ENCODE data around the gene CPT1B.

DNA sequence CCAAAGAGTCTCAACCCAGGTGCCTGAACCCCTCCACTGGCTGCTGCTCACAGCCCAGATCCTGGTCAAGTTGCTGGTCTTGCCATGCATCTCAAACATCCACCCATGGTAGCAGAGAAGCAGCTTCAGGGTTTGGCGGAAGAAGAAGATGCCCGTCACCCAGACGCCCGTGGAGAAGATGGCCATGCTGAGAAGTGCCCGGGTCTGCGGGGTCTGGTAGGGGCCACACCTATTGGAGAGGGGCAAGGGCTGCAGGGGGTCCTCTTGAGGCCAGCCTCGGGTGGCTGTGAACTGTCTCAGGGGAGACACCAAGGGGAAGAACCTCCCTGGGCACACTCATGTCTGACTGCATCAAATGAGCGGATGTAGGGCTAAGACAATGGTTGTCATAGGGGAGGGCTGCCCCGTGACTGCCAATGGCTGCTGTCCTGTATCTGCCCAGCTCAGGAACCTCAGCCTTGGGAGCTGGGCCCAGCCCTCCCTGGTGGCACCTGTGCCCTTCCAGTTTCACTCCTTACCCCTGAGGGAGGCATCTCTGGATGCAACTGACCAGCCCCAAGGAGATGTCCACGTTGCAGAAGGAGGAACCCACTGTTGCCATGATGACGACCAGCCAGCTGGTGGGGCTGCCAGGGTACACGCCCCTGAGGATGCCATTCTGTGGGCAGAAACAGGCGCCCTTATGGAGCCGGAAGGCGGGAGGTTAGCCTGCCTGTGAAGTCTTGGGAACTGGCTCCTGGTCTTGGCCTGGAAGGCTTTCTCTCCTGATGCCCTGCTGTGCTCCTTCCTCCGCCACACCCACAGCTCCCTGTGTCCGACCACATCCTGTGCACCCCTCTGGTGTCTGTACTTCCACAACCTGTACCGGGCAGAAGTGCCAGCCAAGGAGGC, 1.2 kb downstream of the CPT1B start:
- TF ChIP-seq, protein P1, sequence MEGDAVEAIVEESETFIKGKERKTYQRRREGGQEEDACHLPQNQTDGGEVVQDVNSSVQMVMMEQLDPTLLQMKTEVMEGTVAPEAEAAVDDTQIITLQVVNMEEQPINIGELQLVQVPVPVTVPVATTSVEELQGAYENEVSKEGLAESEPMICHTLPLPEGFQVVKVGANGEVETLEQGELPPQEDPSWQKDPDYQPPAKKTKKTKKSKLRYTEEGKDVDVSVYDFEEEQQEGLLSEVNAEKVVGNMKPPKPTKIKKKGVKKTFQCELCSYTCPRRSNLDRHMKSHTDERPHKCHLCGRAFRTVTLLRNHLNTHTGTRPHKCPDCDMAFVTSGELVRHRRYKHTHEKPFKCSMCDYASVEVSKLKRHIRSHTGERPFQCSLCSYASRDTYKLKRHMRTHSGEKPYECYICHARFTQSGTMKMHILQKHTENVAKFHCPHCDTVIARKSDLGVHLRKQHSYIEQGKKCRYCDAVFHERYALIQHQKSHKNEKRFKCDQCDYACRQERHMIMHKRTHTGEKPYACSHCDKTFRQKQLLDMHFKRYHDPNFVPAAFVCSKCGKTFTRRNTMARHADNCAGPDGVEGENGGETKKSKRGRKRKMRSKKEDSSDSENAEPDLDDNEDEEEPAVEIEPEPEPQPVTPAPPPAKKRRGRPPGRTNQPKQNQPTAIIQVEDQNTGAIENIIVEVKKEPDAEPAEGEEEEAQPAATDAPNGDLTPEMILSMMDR (conservative IDR thresholded peaks at IDR 0.05; ENCODE audit: low read depth in 2 of 2), result no peak
- TF ChIP-seq POLR2AphosphoS5 (IDR thresholded peaks at IDR 0.05; ENCODE audit: low read depth) (no peak), STAT1 (IDR thresholded peaks at IDR 0.05; ENCODE audit: unreplicated experiment) (no peak), JUNB (IDR thresholded peaks at IDR 0.05; ENCODE audit: unreplicated experiment) (no peak), EZH2 (IDR thresholded peaks at IDR 0.05; ENCODE audit: low read depth, unreplicated experiment) (no peak), NANOG (IDR thresholded peaks at IDR 0.05; ENCODE audit: borderline replicate concordance) (no peak), CREB1 (CRISPR knock-in tag; IDR thresholded peaks at IDR 0.05; ENCODE audit: low read depth) (no peak), ZNF331 (CRISPR knock-in tag; IDR thresholded peaks at IDR 0.05; ENCODE audit: low read depth) (no peak), EZH2phosphoT487 (IDR thresholded peaks at IDR 0.05; ENCODE audit: unreplicated experiment) (no peak)
- TF ChIP-seq, protein P2, sequence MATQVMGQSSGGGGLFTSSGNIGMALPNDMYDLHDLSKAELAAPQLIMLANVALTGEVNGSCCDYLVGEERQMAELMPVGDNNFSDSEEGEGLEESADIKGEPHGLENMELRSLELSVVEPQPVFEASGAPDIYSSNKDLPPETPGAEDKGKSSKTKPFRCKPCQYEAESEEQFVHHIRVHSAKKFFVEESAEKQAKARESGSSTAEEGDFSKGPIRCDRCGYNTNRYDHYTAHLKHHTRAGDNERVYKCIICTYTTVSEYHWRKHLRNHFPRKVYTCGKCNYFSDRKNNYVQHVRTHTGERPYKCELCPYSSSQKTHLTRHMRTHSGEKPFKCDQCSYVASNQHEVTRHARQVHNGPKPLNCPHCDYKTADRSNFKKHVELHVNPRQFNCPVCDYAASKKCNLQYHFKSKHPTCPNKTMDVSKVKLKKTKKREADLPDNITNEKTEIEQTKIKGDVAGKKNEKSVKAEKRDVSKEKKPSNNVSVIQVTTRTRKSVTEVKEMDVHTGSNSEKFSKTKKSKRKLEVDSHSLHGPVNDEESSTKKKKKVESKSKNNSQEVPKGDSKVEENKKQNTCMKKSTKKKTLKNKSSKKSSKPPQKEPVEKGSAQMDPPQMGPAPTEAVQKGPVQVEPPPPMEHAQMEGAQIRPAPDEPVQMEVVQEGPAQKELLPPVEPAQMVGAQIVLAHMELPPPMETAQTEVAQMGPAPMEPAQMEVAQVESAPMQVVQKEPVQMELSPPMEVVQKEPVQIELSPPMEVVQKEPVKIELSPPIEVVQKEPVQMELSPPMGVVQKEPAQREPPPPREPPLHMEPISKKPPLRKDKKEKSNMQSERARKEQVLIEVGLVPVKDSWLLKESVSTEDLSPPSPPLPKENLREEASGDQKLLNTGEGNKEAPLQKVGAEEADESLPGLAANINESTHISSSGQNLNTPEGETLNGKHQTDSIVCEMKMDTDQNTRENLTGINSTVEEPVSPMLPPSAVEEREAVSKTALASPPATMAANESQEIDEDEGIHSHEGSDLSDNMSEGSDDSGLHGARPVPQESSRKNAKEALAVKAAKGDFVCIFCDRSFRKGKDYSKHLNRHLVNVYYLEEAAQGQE (IDR thresholded peaks at IDR 0.05; ENCODE audit: unreplicated experiment), result no peak
- TF ChIP-seq, protein P3, sequence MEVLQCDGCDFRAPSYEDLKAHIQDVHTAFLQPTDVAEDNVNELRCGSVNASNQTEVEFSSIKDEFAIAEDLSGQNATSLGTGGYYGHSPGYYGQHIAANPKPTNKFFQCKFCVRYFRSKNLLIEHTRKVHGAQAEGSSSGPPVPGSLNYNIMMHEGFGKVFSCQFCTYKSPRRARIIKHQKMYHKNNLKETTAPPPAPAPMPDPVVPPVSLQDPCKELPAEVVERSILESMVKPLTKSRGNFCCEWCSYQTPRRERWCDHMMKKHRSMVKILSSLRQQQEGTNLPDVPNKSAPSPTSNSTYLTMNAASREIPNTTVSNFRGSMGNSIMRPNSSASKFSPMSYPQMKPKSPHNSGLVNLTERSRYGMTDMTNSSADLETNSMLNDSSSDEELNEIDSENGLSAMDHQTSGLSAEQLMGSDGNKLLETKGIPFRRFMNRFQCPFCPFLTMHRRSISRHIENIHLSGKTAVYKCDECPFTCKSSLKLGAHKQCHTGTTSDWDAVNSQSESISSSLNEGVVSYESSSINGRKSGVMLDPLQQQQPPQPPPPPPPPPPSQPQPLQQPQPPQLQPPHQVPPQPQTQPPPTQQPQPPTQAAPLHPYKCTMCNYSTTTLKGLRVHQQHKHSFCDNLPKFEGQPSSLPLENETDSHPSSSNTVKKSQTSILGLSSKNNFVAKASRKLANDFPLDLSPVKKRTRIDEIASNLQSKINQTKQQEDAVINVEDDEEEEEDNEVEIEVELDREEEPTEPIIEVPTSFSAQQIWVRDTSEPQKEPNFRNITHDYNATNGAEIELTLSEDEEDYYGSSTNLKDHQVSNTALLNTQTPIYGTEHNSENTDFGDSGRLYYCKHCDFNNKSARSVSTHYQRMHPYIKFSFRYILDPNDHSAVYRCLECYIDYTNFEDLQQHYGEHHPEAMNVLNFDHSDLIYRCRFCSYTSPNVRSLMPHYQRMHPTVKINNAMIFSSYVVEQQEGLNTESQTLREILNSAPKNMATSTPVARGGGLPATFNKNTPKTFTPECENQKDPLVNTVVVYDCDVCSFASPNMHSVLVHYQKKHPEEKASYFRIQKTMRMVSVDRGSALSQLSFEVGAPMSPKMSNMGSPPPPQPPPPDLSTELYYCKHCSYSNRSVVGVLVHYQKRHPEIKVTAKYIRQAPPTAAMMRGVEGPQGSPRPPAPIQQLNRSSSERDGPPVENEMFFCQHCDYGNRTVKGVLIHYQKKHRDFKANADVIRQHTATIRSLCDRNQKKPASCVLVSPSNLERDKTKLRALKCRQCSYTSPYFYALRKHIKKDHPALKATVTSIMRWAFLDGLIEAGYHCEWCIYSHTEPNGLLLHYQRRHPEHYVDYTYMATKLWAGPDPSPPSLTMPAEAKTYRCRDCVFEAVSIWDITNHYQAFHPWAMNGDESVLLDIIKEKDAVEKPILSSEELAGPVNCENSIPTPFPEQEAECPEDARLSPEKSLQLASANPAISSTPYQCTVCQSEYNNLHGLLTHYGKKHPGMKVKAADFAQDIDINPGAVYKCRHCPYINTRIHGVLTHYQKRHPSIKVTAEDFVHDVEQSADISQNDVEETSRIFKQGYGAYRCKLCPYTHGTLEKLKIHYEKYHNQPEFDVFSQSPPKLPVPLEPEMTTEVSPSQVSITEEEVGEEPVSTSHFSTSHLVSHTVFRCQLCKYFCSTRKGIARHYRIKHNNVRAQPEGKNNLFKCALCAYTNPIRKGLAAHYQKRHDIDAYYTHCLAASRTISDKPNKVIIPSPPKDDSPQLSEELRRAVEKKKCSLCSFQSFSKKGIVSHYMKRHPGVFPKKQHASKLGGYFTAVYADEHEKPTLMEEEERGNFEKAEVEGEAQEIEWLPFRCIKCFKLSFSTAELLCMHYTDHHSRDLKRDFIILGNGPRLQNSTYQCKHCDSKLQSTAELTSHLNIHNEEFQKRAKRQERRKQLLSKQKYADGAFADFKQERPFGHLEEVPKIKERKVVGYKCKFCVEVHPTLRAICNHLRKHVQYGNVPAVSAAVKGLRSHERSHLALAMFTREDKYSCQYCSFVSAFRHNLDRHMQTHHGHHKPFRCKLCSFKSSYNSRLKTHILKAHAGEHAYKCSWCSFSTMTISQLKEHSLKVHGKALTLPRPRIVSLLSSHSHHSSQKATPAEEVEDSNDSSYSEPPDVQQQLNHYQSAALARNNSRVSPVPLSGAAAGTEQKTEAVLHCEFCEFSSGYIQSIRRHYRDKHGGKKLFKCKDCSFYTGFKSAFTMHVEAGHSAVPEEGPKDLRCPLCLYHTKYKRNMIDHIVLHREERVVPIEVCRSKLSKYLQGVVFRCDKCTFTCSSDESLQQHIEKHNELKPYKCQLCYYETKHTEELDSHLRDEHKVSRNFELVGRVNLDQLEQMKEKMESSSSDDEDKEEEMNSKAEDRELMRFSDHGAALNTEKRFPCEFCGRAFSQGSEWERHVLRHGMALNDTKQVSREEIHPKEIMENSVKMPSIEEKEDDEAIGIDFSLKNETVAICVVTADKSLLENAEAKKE (CRISPR knock-in tag; IDR thresholded peaks at IDR 0.05), result no peak
- TF ChIP-seq, protein P4, sequence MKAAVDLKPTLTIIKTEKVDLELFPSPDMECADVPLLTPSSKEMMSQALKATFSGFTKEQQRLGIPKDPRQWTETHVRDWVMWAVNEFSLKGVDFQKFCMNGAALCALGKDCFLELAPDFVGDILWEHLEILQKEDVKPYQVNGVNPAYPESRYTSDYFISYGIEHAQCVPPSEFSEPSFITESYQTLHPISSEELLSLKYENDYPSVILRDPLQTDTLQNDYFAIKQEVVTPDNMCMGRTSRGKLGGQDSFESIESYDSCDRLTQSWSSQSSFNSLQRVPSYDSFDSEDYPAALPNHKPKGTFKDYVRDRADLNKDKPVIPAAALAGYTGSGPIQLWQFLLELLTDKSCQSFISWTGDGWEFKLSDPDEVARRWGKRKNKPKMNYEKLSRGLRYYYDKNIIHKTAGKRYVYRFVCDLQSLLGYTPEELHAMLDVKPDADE (IDR thresholded peaks at IDR 0.05), result no peak

All from GM23338 (cell line).